GM23248 (cell line): Measurements from ENCODE around the gene METTL25. TPM values are rescaled to one million over a fixed set of nuclear protein-coding genes. Genes with fewer than 3 reads are reported as not detected.

Source experiments
- DNase-seq: peaks from one replicate; pipeline ENCODE4 v3.0.0-alpha.2; 2015
- H2AFZ ChIP-seq: fragments of 200-600 bp; sonication (generic); 2 replicates; pipeline ENCODE4 v1.6.1; 2016; ENCODE audit warnings: antibody characterized with exemption
- H3F3A ChIP-seq: fragments of 200-600 bp; sonication (generic); 2 replicates; pipeline ENCODE4 v1.6.1; 2016; ENCODE audit warnings: mild to moderate bottlenecking, antibody characterized with exemption, mixed run types; ENCODE audit not compliant: insufficient read depth
- H3K27ac ChIP-seq: fragments of 200-600 bp; sonication (generic); 2 replicates; pipeline ENCODE4 v1.5.1; 2016; ENCODE audit warnings: mild to moderate bottlenecking
- H3K27me3 ChIP-seq: fragments of 200-600 bp; sonication (generic); replicated peaks from 2 replicates; pipeline ENCODE4 v1.6.1; 2016; ENCODE audit warnings: mild to moderate bottlenecking; ENCODE audit not compliant: insufficient read depth
- H3K36me3 ChIP-seq: fragments of 200-600 bp; sonication (generic); 2 replicates; pipeline ENCODE4 v1.6.1; 2016; ENCODE audit warnings: low read depth, mild to moderate bottlenecking
- H3K4me1 ChIP-seq: fragments of 200-600 bp; sonication (generic); 2 replicates; pipeline ENCODE4 v1.6.1; 2016; ENCODE audit warnings: mild to moderate bottlenecking; ENCODE audit not compliant: insufficient read depth
- H3K4me2 ChIP-seq: fragments of 200-600 bp; sonication (generic); one replicate; pipeline ENCODE4 v1.6.1; 2016; ENCODE audit warnings: mild to moderate bottlenecking; ENCODE audit not compliant: unreplicated experiment
- H3K4me3 ChIP-seq: fragments of 200-600 bp; sonication (generic); 2 replicates; pipeline ENCODE4 v1.5.1; 2016; ENCODE audit warnings: mild to moderate bottlenecking
- H3K79me2 ChIP-seq: fragments of 200-600 bp; sonication (generic); 2 replicates; pipeline ENCODE4 v1.6.1; 2016; ENCODE audit warnings: mild to moderate bottlenecking; ENCODE audit not compliant: insufficient read depth
- H3K9ac ChIP-seq: fragments of 200-600 bp; sonication (generic); 2 replicates; pipeline ENCODE4 v1.6.1; 2016; ENCODE audit warnings: mild to moderate bottlenecking
- H3K9me2 ChIP-seq: fragments of 200-600 bp; sonication (generic); 2 replicates; pipeline ENCODE4 v1.6.1; 2016; ENCODE audit warnings: mixed run types, mild to moderate bottlenecking, moderate library complexity; ENCODE audit not compliant: insufficient read depth
- H3K9me3 ChIP-seq: fragments of 200-600 bp; sonication (generic); one replicate; pipeline ENCODE4 v1.6.1; 2017; ENCODE audit warnings: low read depth
- H4K20me1 ChIP-seq: fragments of 200-600 bp; sonication (generic); 2 replicates; pipeline ENCODE4 v1.6.0; 2016; ENCODE audit not compliant: insufficient read depth
- EZH2 ChIP-seq: fragments of 200-600 bp; sonication (generic); IDR thresholded peaks from 2 replicates; pipeline ENCODE4 v1.6.1; 2018; ENCODE audit warnings: antibody characterized with exemption, mild to moderate bottlenecking; ENCODE audit not compliant: insufficient read depth, poor library complexity, severe bottlenecking
- EZH2phosphoT487 ChIP-seq: fragments of 200-600 bp; sonication (generic); IDR thresholded peaks from 2 replicates; pipeline ENCODE4 v1.6.1; 2018; ENCODE audit warnings: antibody characterized with exemption, moderate library complexity, mild to moderate bottlenecking, low read depth; ENCODE audit not compliant: insufficient read depth
- WGBS, 2 experiments: methylation state at CpG; one replicate each; pipeline ENCODE4 v1.1.6; 2015 to 2017; ENCODE audit warnings: low lambda C conversion rate in 2 of 2, low coverage in 1 of 2; ENCODE audit errors: missing lambda C conversion rate in 2 of 2; 5-methylcytosine and 5-hydroxymethylcytosine counted together
- in situ Hi-C: fragments of 300-500 bp; cut with MboI; formaldehyde crosslinking; loops from 2 replicates; pipeline ENCODE4 v1.15.0; 2020
- polyA plus RNA-seq: library from polyadenylated mRNA; unstranded; fragments of >200 nt; fragmentation: Nextera tagmentation; extraction: Ambion mirVana; gene quantifications from 2 replicates; pipeline ENCODE4 v1.2.1, GENCODE V29; 2016
- total RNA-seq: library from RNA; depleted of rRNA; stranded (reverse); fragments of >200 nt; shearing (Covaris generic); gene quantifications from 2 replicates; pipeline ENCODE4 v1.2.3, GENCODE V29; 2014

METTL25 gene
- total and polyA plus RNA-seq, 2 experiments from 2014 or later = 5.6 to 6.9 TPM

DNA sequence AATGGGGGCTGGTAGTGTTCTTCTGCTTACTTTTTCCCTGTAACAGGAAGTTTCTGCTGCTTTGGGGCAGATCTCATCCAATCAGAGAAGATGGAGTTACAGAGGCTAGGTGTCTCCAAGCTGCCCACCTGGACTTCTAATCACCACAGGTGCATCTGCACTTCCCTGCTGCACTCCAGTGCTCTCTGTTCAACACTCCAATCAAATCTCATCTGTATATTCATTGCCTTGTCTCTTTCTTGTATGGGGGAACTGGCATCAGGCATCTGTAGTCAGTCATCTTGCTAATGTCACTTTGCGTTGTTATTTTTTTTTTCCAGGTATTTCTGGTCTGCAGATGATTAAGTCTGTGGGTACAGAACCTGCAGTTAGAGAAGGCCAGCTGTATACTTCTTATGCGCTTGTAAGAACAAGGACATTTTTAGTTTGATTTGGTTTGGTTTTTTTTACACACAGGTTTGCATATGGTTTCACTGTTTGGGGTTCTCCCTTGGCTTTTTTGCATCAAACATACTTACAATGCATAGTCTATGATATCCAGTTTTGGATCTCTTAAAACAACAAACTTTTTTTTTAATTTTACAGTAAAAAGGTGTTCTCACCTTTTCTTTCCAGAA is 116.0 kb downstream of the METTL25 start:
- no peak overlapping the region for H3K9ac ChIP-seq
- no peaks in the 10 kb centered on the region for H3K9me3 ChIP-seq
- peak overlapping the region; percentile 62 for H3K4me2 ChIP-seq
- 0 out of 2 replicates have a peak overlapping the region, but pooled peaks have one; percentile 24 for H2AFZ ChIP-seq
- 97 to 98% methylated on average over 2 of the region's 2 CpGs for WGBS, 2 experiments
- DNase-seq = no peak
- no peaks in the 10 kb centered on the region for H3K79me2 ChIP-seq
- no peaks in the 10 kb centered on the region for H4K20me1 ChIP-seq
- in situ Hi-C loops = no loop called here
- H3K27ac ChIP-seq = 0 out of 2 replicates have a peak overlapping the region, but pooled peaks have one; percentile 1
- peaks cover 16% of the 10 kb centered on the region for H3K4me1 ChIP-seq
- H3K4me3 ChIP-seq = no peak overlapping the region
- TF ChIP-seq EZH2 (no peak), EZH2phosphoT487 (no peak)
- no peaks in the 10 kb centered on the region for H3K9me2 ChIP-seq
- H3K36me3 ChIP-seq = no peaks in the 10 kb centered on the region
- no peaks in the 10 kb centered on the region for H3K27me3 ChIP-seq
- peaks cover 3% of the 10 kb centered on the region; the same call in 1 of the 2 replicates for H3F3A ChIP-seq

DNA sequence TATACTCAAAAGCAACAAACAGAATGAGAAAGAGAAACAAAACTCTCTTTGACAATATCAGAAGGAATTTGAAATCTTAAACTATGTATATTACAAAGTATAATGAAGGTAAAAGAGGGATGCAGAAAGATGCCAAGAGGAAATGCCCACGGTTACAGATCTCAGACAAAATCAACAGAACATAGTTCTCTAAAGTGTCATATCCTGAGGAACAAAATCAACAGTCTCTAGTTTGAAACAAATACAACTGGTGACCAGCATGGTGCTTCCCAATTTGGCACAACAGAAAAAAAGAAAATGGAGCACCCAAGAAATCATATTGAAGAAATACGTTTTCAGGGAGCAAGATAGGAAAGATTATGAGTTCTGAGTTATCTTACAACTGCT is 116.5 kb downstream of the METTL25 start:
- Histone ChIP-seq H3K4me3 (no peak overlapping the region), H3K27me3 (no peaks in the 10 kb centered on the region), H3K79me2 (no peaks in the 10 kb centered on the region), H3F3A (peaks cover 6% of the 10 kb centered on the region; the same call in 1 of the 2 replicates), H3K9me3 (no peaks in the 10 kb centered on the region), H3K9me2 (no peaks in the 10 kb centered on the region), H3K36me3 (no peaks in the 10 kb centered on the region), H3K4me1 (peaks cover 21% of the 10 kb centered on the region), H3K4me2 (peak overlapping the region; percentile 62), H4K20me1 (no peaks in the 10 kb centered on the region), H3K27ac (peak overlapping the region; percentile 1; the same call in 1 of the 2 replicates), H2AFZ (0 out of 2 replicates have a peak overlapping the region, but pooled peaks have one; percentile 24), H3K9ac (no peak overlapping the region)
- 46 to 57% methylated on average over 2 of the region's 2 CpGs for WGBS, 2 experiments
- peak; percentile 20 for DNase-seq
- in situ Hi-C loops = no loop called here
- TF ChIP-seq EZH2 = no peak

DNA sequence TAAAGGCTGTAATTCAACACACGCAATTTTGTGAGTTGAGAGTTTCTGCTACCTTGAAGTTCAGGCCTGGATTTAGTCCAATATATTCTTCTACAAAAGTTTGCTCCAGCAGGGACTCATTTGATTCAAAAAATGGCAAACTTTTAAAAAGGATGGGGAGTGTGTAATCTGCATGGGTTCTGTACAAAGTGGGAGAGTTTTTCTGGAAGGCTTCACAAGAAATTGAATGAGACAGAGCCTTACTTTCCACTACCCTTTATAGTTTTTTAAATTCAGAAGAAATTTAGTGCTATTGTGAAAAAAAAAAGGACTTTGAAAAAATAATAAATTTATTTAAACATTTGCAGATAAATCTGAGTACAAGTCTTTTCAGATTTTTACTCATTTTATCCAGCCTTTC is 116.9 kb downstream of the METTL25 start:
- Histone ChIP-seq H3K4me1 (peaks cover 25% of the 10 kb centered on the region), H3K27me3 (no peaks in the 10 kb centered on the region), H3K9me2 (no peaks in the 10 kb centered on the region), H3K79me2 (no peaks in the 10 kb centered on the region), H3K27ac (peak overlapping the region; percentile 1; the same call in 1 of the 2 replicates), H3K9me3 (no peaks in the 10 kb centered on the region), H3K4me3 (no peak overlapping the region), H3K4me2 (peak overlapping the region; percentile 62), H3F3A (peaks cover 6% of the 10 kb centered on the region; the same call in 1 of the 2 replicates), H3K9ac (no peak overlapping the region), H3K36me3 (no peaks in the 10 kb centered on the region), H2AFZ (0 out of 2 replicates have a peak overlapping the region, but pooled peaks have one; percentile 24), H4K20me1 (no peaks in the 10 kb centered on the region)
- in situ Hi-C loops = no loop called here
- TF ChIP-seq EZH2phosphoT487 = no peak
- TF ChIP-seq EZH2 = no peak
- 93 to 95% methylated on average over 1 of the region's 1 CpG for WGBS, 2 experiments
- no peak for DNase-seq

DNA sequence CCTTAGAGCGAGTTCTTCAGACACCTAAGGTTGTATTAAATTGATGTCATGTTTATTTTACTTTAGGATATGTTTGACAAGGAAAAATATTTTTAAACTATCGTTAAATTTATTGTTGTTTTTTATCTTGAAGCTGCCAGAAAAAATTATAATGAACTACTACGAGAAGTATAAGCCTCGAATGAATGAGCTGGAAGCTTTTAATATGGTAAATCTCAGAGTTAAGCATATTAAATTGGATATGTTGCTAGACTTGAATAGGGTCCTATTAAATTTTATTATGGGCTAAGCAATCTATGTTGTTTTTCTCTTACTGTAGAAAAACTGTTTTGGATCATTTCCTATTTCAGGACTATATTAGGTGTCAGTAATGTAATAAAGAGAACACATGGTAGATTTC is 118.2 kb downstream of the METTL25 start:
- Histone ChIP-seq H3F3A (peaks cover 6% of the 10 kb centered on the region; the same call in 1 of the 2 replicates), H3K4me1 (peaks cover 25% of the 10 kb centered on the region), H4K20me1 (no peaks in the 10 kb centered on the region), H3K27ac (no peak overlapping the region), H3K9me2 (no peaks in the 10 kb centered on the region), H3K9me3 (no peaks in the 10 kb centered on the region), H2AFZ (no peak overlapping the region), H3K4me3 (no peak overlapping the region), H3K27me3 (no peaks in the 10 kb centered on the region), H3K4me2 (no peak overlapping the region), H3K36me3 (no peaks in the 10 kb centered on the region), H3K9ac (no peak overlapping the region), H3K79me2 (no peaks in the 10 kb centered on the region)
- no peak for TF ChIP-seq EZH2phosphoT487
- no peak for TF ChIP-seq EZH2
- in situ Hi-C loops = no loop called here
- no peak for DNase-seq
- 71 to 73% methylated on average over 4 of the region's 4 CpGs for WGBS, 2 experiments
